ENCODE measurements around the gene CRK. TPM values are rescaled to one million over a fixed set of nuclear protein-coding genes. Genes with fewer than 3 reads are reported as not detected.

CRK gene
- total RNA-seq, 1 donor from 2014 or later: 84.9 TPM

DNA sequence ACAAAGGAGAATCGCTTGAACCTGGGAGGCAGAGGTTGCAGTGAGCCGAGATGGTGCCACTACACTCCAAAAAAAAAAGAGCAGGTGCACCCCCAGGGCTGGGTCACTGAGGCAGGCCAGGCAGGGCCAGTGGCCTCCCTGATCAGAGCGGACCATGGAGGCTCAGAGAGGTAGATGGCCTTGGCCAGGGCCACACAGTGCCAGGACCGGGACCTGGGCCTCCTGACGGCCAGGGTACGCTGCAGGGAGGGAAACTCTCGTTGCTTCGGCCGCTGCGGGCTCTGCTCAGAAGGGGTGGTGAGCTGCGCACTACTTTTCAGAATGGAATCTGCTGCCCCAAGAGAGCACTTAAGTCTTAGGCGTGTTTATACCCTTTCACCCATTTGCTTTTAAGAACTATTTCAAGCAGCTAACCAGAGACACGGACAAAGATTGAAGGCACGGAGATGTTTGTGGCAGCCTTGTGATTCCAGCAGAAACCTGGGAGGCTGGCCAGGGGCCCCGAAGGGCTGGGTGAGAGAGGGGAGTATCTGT, 19.4 kb upstream of the CRK start:
- no peak overlapping the region for H3K4me3 ChIP-seq (ENCODE audit: low read depth, low read length)
- no peaks in the 10 kb centered on the region for H3K27me3 ChIP-seq (ENCODE audit: control insufficient read depth, insufficient read depth, low read length)
- peaks cover 2% of the 10 kb centered on the region for H3K36me3 ChIP-seq (ENCODE audit: control insufficient read depth, insufficient read depth, low read length)
- no peak for DNase-seq (ENCODE audit: low read depth)
- TF ChIP-seq CTCF (IDR thresholded peaks at IDR 0.05; ENCODE audit: insufficient read depth, low read length, poor library complexity, severe bottlenecking): no peak

DNA sequence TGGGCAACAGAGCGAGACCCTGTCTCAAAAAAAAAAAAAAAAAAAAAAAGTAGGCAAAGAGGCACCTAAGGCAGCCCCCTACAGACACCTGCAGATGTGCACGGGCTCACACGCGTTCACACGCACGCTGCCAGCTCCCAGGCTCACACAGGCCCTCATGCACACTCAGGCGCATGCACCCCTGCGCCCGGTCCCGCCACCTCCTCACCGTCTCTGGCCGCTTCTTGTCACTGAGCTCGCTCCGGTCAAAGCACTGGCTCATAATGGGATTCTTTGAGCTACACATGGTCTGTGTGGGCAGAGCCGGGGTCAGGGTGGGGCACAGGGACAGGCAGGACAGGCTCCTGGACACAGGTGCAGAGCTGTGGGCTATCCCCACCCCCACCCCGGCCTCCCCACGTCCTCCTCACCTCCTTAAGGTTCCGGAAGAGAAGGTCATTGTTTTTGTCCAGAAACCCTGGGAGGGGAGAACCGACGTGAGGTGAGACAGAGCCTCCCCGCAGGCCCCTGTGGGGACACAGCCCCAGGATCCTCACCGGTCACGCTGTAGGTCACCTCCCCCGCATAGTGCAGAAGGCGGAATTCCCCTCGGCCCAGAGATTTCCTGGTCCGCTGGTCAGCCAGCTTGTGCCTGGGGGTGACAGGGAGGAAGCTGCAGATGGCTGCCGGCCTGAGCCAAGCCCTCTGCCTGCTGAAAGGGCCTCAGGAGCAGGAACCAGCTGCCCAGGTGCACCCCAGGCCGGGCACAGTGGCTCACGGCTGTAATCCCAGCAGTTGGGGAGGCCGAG, 18.6 kb upstream of the CRK start:
- H3K27me3 ChIP-seq (ENCODE audit: control insufficient read depth, insufficient read depth, low read length): no peaks in the 10 kb centered on the region
- no peak for TF ChIP-seq CTCF (IDR thresholded peaks at IDR 0.05; ENCODE audit: insufficient read depth, low read length, poor library complexity, severe bottlenecking)
- peaks cover 2% of the 10 kb centered on the region for H3K36me3 ChIP-seq (ENCODE audit: control insufficient read depth, insufficient read depth, low read length)
- H3K4me3 ChIP-seq (ENCODE audit: low read depth, low read length): no peak overlapping the region
- DNase-seq (ENCODE audit: low read depth): no peak

DNA sequence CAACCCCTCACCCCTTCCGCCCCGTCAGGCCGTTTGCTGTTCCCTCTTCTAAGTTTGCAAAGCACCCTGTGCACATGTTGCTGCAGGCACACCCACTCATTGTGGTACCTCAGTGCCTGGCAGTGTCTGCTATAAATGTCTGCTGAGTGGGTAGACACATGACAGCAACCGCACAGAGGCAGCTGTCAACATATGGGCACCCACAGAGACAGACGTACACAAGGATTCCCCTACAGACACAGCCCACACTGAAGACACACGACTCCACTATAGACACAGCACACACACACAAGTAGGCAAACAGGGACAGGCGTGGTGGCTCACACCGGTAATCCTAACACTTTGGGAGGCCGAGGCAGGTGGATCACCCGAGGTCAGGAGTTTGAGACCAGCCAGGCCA, 17.8 kb upstream of the CRK start:
- no peaks in the 10 kb centered on the region for H3K27me3 ChIP-seq (ENCODE audit: control insufficient read depth, insufficient read depth, low read length)
- H3K36me3 ChIP-seq (ENCODE audit: control insufficient read depth, insufficient read depth, low read length): peaks cover 2% of the 10 kb centered on the region
- TF ChIP-seq CTCF (IDR thresholded peaks at IDR 0.05; ENCODE audit: insufficient read depth, low read length, poor library complexity, severe bottlenecking): no peak
- H3K4me3 ChIP-seq (ENCODE audit: low read depth, low read length): no peak overlapping the region
- DNase-seq (ENCODE audit: low read depth): no peak

- no peak for DNase-seq (ENCODE audit: low read depth)
- no peaks in the 10 kb centered on the region for H3K27me3 ChIP-seq (ENCODE audit: control insufficient read depth, insufficient read depth, low read length)
- no peak for TF ChIP-seq CTCF (IDR thresholded peaks at IDR 0.05; ENCODE audit: insufficient read depth, low read length, poor library complexity, severe bottlenecking)
- no peak overlapping the region for H3K4me3 ChIP-seq (ENCODE audit: low read depth, low read length)
- peaks cover 3% of the 10 kb centered on the region for H3K36me3 ChIP-seq (ENCODE audit: control insufficient read depth, insufficient read depth, low read length)
These were observed 17.1 kb upstream of the CRK start for GRCh38 chr17:1473170-1473569.

- no peak for TF ChIP-seq CTCF (IDR thresholded peaks at IDR 0.05; ENCODE audit: insufficient read depth, low read length, poor library complexity, severe bottlenecking)
- Histone ChIP-seq H3K36me3 (ENCODE audit: control insufficient read depth, insufficient read depth, low read length) (peaks cover 4% of the 10 kb centered on the region), H3K27me3 (ENCODE audit: control insufficient read depth, insufficient read depth, low read length) (no peaks in the 10 kb centered on the region), H3K4me3 (ENCODE audit: low read depth, low read length) (no peak overlapping the region)
- DNase-seq (ENCODE audit: low read depth): no peak
These were observed 16.1 kb upstream of the CRK start for GRCh38 chr17:1471911-1472821.

Measured in kidney epithelial cell (primary cell).